ENCODE measurements around the gene GIMAP8. TPM values are rescaled to one million over a fixed set of nuclear protein-coding genes. Genes with fewer than 3 reads are reported as not detected.

The GIMAP8 gene
- polyA plus RNA-seq, 1 of the 3 experiments (the other 2 are of a cell fraction): not detected

GRCh38 chr7:150406567-150407421 is 43.6 kb upstream of the GIMAP8 start (continued):
- TF ChIP-seq SIN3A (IDR thresholded peaks at IDR 0.05; ENCODE audit: borderline replicate concordance, low read depth, low read length) (no peak), POLR2AphosphoS5 (IDR thresholded peaks at IDR 0.05; ENCODE audit: low read depth, low read length) (no peak), FOSL2 (IDR thresholded peaks at IDR 0.05; ENCODE audit: borderline replicate concordance, low read depth) (no peak), TAF1 (IDR thresholded peaks at IDR 0.05; ENCODE audit: borderline replicate concordance, low read depth, low read length) (no peak), PBX3 (IDR thresholded peaks at IDR 0.05) (no peak), TEAD4 (IDR thresholded peaks at IDR 0.05; ENCODE audit: borderline replicate concordance, insufficient read depth) (no peak)

GRCh38 chr7:150407588-150408392 is 42.6 kb upstream of the GIMAP8 start:
- no peaks in the 10 kb centered on the region for H3K9me3 ChIP-seq
- TF ChIP-seq FOXJ3 (CRISPR knock-in tag; IDR thresholded peaks at IDR 0.05): no peak
- TF ChIP-seq MXI1 (IDR thresholded peaks at IDR 0.05; ENCODE audit: low read depth, low read length): no peak
- TF ChIP-seq CTCF (IDR thresholded peaks at IDR 0.05): no peak
- TF ChIP-seq CHD2 (IDR thresholded peaks at IDR 0.05; ENCODE audit: low read length, partially characterized antibody): no peak
- TF ChIP-seq MEF2A (IDR thresholded peaks at IDR 0.05; ENCODE audit: borderline replicate concordance, low read depth): no peak
- TF ChIP-seq NRF1 (IDR thresholded peaks at IDR 0.05; ENCODE audit: low read depth, low read length): no peak
- TF ChIP-seq YY1 (IDR thresholded peaks at IDR 0.05; ENCODE audit: low read depth): no peak
- TF ChIP-seq MAX (IDR thresholded peaks at IDR 0.05; ENCODE audit: low read depth): no peak
- TF ChIP-seq USF2 (IDR thresholded peaks at IDR 0.05; ENCODE audit: borderline replicate concordance, low read depth, low read length): no peak
- no peak for TF ChIP-seq GATA2 (CRISPR knock-in tag; IDR thresholded peaks at IDR 0.05)
- TF ChIP-seq RFX5 (IDR thresholded peaks at IDR 0.05; ENCODE audit: low read length): no peak
- no peak for TF ChIP-seq TEAD4 (IDR thresholded peaks at IDR 0.05; ENCODE audit: borderline replicate concordance, insufficient read depth)
- TF ChIP-seq IRF3 (IDR thresholded peaks at IDR 0.05; ENCODE audit: low read depth, low read length): no peak
- TF ChIP-seq RCOR1 (IDR thresholded peaks at IDR 0.05; ENCODE audit: low read length): no peak
- TF ChIP-seq FOXM1 (IDR thresholded peaks at IDR 0.05; ENCODE audit: low read depth): no peak
- no peak for TF ChIP-seq SIN3A (IDR thresholded peaks at IDR 0.05; ENCODE audit: borderline replicate concordance, low read depth, low read length)
- TF ChIP-seq POLR2AphosphoS5 (IDR thresholded peaks at IDR 0.05; ENCODE audit: low read depth, low read length): no peak
- no peaks in the 10 kb centered on the region for H3K79me2 ChIP-seq (ENCODE audit: insufficient read depth)
- 98% methylated on average over 42 of the region's 91 CpGs for WGBS (ENCODE audit: low lambda C conversion rate)
- ChIA-PET POLR2A (interaction anchor here (3.2 kb wide), 1 partner anchor 39 kb away, joined by 19 read pairs; the partner anchor contains the start of gene REPIN1), CTCF (interaction anchor here (0.8 to 3.2 kb wide), 7 partner anchors 10 to 122 kb away, joined by 3 to 19 read pairs (median 3); no protein-coding TSS in a partner anchor)
- H4K20me1 ChIP-seq (ENCODE audit: insufficient read depth): no peaks in the 10 kb centered on the region
- peaks cover 0 to 25% of the 10 kb centered on the region in 2 experiments; a peak in 2 of 4 replicates for H3K4me1 ChIP-seq (ENCODE audit: control insufficient read depth in 1 of 2, insufficient read depth in 2 of 2, low read depth in 1 of 2, low read length in 1 of 2)
- H3K27me3 ChIP-seq (ENCODE audit: insufficient read depth): no peaks in the 10 kb centered on the region
- H3K27ac ChIP-seq (ENCODE audit: low read depth in 2 of 2, low read length in 1 of 2): no peak overlapping the region
- H3K4me3 ChIP-seq (ENCODE audit: low read depth in 2 of 2, low read length in 1 of 2): no peak overlapping the region
- H3F3A ChIP-seq (replicated peaks; ENCODE audit: insufficient read depth): no peaks in the 10 kb centered on the region
- H3K36me3 ChIP-seq (replicated peaks in 1 of 2; ENCODE audit: control insufficient read depth in 1 of 2, insufficient read depth in 2 of 2, low read length in 1 of 2): peaks cover 0 to 6% of the 10 kb centered on the region in 2 experiments
- DNase-seq: no peak
- no peak overlapping the region for H3K9ac ChIP-seq
- H3K4me2 ChIP-seq: no peak overlapping the region
- no peak overlapping the region for H2AFZ ChIP-seq (ENCODE audit: low read depth)
- H3K9me2 ChIP-seq: no peaks in the 10 kb centered on the region
